HepG2 (cell line): ENCODE results near the gene LITAFD. TPM values are rescaled to one million over a fixed set of nuclear protein-coding genes. Genes with fewer than 3 reads are reported as not detected.

Experiments
- ISX ChIP-seq: sonication (generic); formaldehyde crosslinking; conservative IDR thresholded peaks from 2 replicates; pipeline ENCODE4 v1.5.0; 2020; ENCODE audit warnings: missing genetic modification reagents
- LCORL ChIP-seq, 2 experiments: fragments of 450-650 bp in 1 of 2; sonication (generic) in 1 of 2; formaldehyde crosslinking in 1 of 2; IDR thresholded peaks; 2 replicates each; pipeline versions ENCODE4 v1.5.0 to v1.6.1; 2017 to 2020; ENCODE audit warnings: antibody characterized with exemption in 1 of 2, missing genetic modification reagents in 1 of 2
- MAZ ChIP-seq, 2 experiments: sonication (generic) in 1 of 2; formaldehyde crosslinking in 1 of 2; IDR thresholded peaks; 2 replicates each; pipeline versions ENCODE4 v1.5.0 to v1.6.1; 2012 to 2020; ENCODE audit warnings: low read depth in 2 of 2, mild to moderate bottlenecking in 2 of 2, borderline replicate concordance in 1 of 2, improper control_type of control experiment in 1 of 2, low read length in 1 of 2, missing genetic modification reagents in 1 of 2, moderate library complexity in 1 of 2
- PHF5A ChIP-seq: IDR thresholded peaks from one replicate; pipeline ENCODE4 v1.6.1; 2018; ENCODE audit warnings: low read depth, missing genetic modification reagents; ENCODE audit not compliant: unreplicated experiment
- REL ChIP-seq: sonication (generic); formaldehyde crosslinking; conservative IDR thresholded peaks from 2 replicates; pipeline ENCODE4 v1.8.0; 2022; ENCODE audit warnings: mild to moderate bottlenecking, missing genetic modification reagents, moderate library complexity
- SP140L ChIP-seq: sonication (generic); formaldehyde crosslinking; IDR thresholded peaks from 2 replicates; pipeline ENCODE4 v1.4.0; 2020; ENCODE audit warnings: missing genetic modification reagents, borderline replicate concordance
- TBX2 ChIP-seq: sonication (generic); formaldehyde crosslinking; IDR thresholded peaks from 2 replicates; pipeline ENCODE4 v1.5.0; 2020; ENCODE audit warnings: missing genetic modification reagents, mild to moderate bottlenecking, borderline replicate concordance
- ZC3H4 ChIP-seq: sonication (generic); formaldehyde crosslinking; IDR thresholded peaks from 2 replicates; pipeline ENCODE4 v1.4.0; 2020; ENCODE audit warnings: missing genetic modification reagents, borderline replicate concordance
- ZNF138 ChIP-seq: sonication (generic); formaldehyde crosslinking; IDR thresholded peaks from 2 replicates; pipeline ENCODE4 v1.5.0; 2020; ENCODE audit warnings: mild to moderate bottlenecking, low read depth, missing genetic modification reagents
- ZNF383 ChIP-seq: sonication (generic); formaldehyde crosslinking; IDR thresholded peaks from 2 replicates; pipeline ENCODE4 v1.4.0; 2020; ENCODE audit warnings: missing genetic modification reagents, mild to moderate bottlenecking, borderline replicate concordance
- ZNF652 ChIP-seq: IDR thresholded peaks from 2 replicates; pipeline ENCODE4 v1.6.1; 2016; ENCODE audit warnings: low read depth, borderline replicate concordance
- ZSCAN12 ChIP-seq: sonication (generic); formaldehyde crosslinking; IDR thresholded peaks from 2 replicates; pipeline ENCODE4 v1.9.0; 2021; ENCODE audit warnings: mild to moderate bottlenecking, missing genetic modification reagents
- polyA plus RNA-seq, 8 experiments: library from polyadenylated mRNA; depleted of rRNA in 3 of 8; stranded (reverse) in 7 of 8; unstranded in 1 of 8; fragments of >200 nt; fragmentation: Illumina TruSeq in 4 of 8; extraction: Trizol in 4 of 8; gene quantifications; 2 replicates each; pipeline versions ENCODE4 v1.2.1 to v1.2.3, GENCODE V29; 2011 to 2016; ENCODE audit warnings: low read depth in 4 of 8, missing spikeins in 1 of 8, mixed read lengths in 1 of 8; ENCODE audit not compliant: insufficient read depth in 1 of 8
- total RNA-seq, 5 experiments: library from RNA; depleted of rRNA; stranded (reverse); fragments of >200 nt; fragmentation: Illumina TruSeq; extraction: Trizol; gene quantifications; 2 replicates each; pipeline ENCODE4 v1.2.3, GENCODE V29; 2016; ENCODE audit warnings: low read depth in 1 of 5
- TF ChIP-seq, protein P1 (sequence below): sonication (generic); formaldehyde crosslinking; IDR thresholded peaks from one replicate; pipeline ENCODE4 v1.5.1; 2020; ENCODE audit warnings: mild to moderate bottlenecking, missing genetic modification reagents; ENCODE audit errors: not compliant biosample characterization
- TF ChIP-seq, protein P2 (sequence below): IDR thresholded peaks from 2 replicates; pipeline ENCODE4 v1.6.1; 2012; ENCODE audit warnings: low read depth, low read length, improper control_type of control experiment
- TF ChIP-seq, protein P3 (sequence below): sonication (generic); formaldehyde crosslinking; IDR thresholded peaks from 2 replicates; pipeline ENCODE4 v1.8.0; 2022; ENCODE audit warnings: missing genetic modification reagents, mild to moderate bottlenecking, borderline replicate concordance

Gene LITAFD
- total and polyA plus RNA-seq, 2 of the 13 experiments (the other 11 are each of a cell fraction or from before 2014, with no cell fraction given): not detected

DNA sequence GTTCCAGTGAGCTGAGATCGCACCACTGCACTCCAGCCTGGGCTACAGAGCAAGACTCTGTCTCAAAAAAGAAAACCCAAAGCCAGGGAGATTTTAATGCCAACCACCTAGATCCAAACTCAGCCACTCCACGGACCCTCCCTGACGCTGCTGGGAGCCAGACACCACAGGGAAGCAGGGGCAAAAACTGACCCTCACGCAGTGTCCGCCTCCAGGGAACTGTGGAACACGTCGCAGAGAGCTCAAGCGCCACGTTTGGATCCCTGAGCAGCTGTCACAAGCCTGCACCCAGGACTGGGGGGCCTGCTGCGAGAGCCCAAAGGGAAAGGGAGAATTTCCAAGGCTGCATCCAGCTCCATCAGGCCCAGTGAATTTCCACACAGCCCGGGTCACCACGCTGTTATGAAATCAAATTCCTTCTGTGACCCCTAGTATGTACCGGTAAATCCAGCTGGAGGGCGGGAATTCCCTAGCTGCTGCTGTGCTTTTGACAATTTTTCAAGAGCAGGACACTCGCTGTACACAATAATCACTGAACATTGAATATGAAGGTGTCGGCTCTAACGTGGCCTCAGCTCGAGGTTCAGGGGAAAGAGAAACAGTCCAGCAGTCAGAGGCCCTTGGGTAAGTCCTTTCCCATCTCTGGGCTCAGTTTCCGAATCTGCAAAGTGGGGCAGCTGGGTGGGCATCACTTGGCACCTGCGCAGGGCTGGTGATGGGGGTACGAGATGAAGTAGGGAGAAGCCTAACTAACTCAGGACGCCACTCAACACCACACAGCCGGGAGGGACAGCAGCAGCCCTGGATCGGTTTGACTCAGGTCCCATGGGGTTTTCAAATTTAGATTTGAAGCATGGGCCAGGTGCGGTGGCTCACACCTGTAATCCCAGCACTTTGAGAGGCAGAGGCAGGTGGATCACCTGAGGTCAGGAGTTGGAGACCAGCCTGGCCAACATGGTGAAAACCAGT is 22.0 kb upstream of the LITAFD start (continued):
- TF ChIP-seq TBX2 (CRISPR knock-in tag) (peak; percentile 75), MAZ (IDR thresholded peaks at IDR 0.05; ENCODE audit: borderline replicate concordance, low read depth, low read length) (peak; percentile 10; the same call in 1 of the 2 replicates), MAZ (CRISPR knock-in tag; IDR thresholded peaks at IDR 0.05; ENCODE audit: low read depth) (peak; percentile 74), ZC3H4 (CRISPR knock-in tag) (0 out of 2 replicates have a peak, but pooled peaks have one; percentile 77), ISX (CRISPR knock-in tag) (no peak), ZNF652 (no peak; the same call in 1 of the 2 replicates), SP140L (CRISPR knock-in tag) (peak; percentile 88; the same call in 1 of the 2 replicates), LCORL (IDR thresholded peaks at IDR 0.05) (no peak), LCORL (CRISPR knock-in tag; IDR thresholded peaks at IDR 0.05) (peak; percentile 93), ZNF383 (CRISPR knock-in tag) (no peak), PHF5A (peak; percentile 96), ZSCAN12 (CRISPR knock-in tag) (0 out of 2 replicates have a peak, but pooled peaks have one; percentile 17), ZNF138 (CRISPR knock-in tag) (no peak), REL (CRISPR knock-in tag) (0 out of 2 replicates have a peak, but pooled peaks have one; percentile 45)
- TF ChIP-seq, protein P1, sequence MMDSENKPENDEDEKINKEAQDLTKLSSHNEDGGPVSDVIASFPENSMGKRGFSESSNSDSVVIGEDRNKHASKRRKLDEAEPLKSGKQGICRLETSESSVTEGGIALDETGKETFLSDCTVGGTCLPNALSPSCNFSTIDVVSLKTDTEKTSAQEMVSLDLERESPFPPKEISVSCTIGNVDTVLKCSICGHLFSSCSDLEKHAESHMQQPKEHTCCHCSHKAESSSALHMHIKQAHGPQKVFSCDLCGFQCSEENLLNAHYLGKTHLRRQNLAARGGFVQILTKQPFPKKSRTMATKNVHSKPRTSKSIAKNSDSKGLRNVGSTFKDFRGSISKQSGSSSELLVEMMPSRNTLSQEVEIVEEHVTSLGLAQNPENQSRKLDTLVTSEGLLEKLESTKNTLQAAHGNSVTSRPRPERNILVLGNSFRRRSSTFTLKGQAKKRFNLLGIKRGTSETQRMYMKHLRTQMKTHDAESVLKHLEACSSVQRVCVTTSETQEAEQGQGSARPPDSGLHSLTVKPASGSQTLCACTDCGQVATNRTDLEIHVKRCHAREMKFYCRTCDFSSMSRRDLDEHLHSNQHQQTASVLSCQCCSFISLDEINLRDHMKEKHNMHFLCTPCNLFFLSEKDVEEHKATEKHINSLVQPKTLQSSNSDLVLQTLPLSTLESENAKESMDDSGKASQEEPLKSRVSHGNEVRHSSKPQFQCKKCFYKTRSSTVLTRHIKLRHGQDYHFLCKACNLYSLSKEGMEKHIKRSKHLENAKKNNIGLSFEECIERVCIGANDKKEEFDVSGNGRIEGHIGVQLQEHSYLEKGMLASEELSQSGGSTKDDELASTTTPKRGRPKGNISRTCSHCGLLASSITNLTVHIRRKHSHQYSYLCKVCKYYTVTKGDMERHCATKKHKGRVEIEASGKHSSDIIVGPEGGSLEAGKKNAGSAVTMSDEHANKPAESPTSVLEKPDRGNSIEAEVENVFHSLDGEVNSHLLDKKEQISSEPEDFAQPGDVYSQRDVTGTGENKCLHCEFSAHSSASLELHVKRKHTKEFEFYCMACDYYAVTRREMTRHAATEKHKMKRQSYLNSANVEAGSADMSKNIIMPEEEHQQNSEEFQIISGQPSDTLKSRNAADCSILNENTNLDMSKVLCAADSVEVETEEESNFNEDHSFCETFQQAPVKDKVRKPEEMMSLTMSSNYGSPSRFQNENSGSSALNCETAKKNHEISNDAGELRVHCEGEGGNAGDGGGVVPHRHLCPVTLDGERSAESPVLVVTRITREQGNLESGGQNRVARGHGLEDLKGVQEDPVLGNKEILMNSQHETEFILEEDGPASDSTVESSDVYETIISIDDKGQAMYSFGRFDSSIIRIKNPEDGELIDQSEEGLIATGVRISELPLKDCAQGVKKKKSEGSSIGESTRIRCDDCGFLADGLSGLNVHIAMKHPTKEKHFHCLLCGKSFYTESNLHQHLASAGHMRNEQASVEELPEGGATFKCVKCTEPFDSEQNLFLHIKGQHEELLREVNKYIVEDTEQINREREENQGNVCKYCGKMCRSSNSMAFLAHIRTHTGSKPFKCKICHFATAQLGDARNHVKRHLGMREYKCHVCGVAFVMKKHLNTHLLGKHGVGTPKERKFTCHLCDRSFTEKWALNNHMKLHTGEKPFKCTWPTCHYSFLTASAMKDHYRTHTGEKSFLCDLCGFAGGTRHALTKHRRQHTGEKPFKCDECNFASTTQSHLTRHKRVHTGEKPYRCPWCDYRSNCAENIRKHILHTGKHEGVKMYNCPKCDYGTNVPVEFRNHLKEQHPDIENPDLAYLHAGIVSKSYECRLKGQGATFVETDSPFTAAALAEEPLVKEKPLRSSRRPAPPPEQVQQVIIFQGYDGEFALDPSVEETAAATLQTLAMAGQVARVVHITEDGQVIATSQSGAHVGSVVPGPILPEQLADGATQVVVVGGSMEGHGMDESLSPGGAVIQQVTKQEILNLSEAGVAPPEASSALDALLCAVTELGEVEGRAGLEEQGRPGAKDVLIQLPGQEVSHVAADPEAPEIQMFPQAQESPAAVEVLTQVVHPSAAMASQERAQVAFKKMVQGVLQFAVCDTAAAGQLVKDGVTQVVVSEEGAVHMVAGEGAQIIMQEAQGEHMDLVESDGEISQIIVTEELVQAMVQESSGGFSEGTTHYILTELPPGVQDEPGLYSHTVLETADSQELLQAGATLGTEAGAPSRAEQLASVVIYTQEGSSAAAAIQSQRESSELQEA (CRISPR knock-in tag): peak; percentile 38
- TF ChIP-seq, protein P2, sequence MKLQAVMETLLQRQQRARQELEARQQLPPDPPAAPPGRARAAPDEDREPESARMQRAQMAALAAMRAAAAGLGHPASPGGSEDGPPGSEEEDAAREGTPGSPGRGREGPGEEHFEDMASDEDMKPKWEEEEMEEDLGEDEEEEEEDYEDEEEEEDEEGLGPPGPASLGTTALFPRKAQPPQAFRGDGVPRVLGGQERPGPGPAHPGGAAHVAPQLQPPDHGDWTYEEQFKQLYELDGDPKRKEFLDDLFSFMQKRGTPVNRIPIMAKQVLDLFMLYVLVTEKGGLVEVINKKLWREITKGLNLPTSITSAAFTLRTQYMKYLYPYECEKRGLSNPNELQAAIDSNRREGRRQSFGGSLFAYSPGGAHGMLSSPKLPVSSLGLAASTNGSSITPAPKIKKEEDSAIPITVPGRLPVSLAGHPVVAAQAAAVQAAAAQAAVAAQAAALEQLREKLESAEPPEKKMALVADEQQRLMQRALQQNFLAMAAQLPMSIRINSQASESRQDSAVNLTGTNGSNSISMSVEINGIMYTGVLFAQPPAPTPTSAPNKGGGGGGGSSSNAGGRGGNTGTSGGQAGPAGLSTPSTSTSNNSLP: peak; percentile 37; the same call in 1 of the 2 replicates
- TF ChIP-seq, protein P3, sequence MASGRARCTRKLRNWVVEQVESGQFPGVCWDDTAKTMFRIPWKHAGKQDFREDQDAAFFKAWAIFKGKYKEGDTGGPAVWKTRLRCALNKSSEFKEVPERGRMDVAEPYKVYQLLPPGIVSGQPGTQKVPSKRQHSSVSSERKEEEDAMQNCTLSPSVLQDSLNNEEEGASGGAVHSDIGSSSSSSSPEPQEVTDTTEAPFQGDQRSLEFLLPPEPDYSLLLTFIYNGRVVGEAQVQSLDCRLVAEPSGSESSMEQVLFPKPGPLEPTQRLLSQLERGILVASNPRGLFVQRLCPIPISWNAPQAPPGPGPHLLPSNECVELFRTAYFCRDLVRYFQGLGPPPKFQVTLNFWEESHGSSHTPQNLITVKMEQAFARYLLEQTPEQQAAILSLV (CRISPR knock-in tag): peak; percentile 77; the same call in 1 of the 2 replicates
